K562 (cell line): Measurements from ENCODE around the gene FCHSD1. TPM values are rescaled to one million over a fixed set of nuclear protein-coding genes. Genes with fewer than 3 reads are reported as not detected.

Experiments
- CXXC5 ChIP-seq: fragments of 250-450 bp; sonication (Bioruptor Pico); IDR thresholded peaks from 2 replicates; pipeline ENCODE4 v1.8.0; 2022; ENCODE audit warnings: inconsistent platforms, mild to moderate bottlenecking, moderate library complexity
- DNMT1 ChIP-seq: fragments of 450-650 bp; IDR thresholded peaks from 2 replicates; pipeline ENCODE4 v1.6.1; 2016; ENCODE audit warnings: antibody characterized with exemption, mild to moderate bottlenecking
- EHMT2 ChIP-seq: fragments of 450-650 bp; IDR thresholded peaks from 2 replicates; pipeline ENCODE4 v1.6.1; 2018; ENCODE audit warnings: antibody characterized with exemption
- HDAC6 ChIP-seq: IDR thresholded peaks from 2 replicates; pipeline ENCODE4 v1.6.1; 2012; ENCODE audit warnings: low read depth, mild to moderate bottlenecking, control low read depth, inconsistent platforms, low read length, moderate library complexity
- HNRNPLL ChIP-seq: fragments of 200-400 bp; formaldehyde crosslinking; IDR thresholded peaks from 2 replicates; pipeline ENCODE4 v1.6.1; 2017; ENCODE audit warnings: low read length, low read depth, mild to moderate bottlenecking; ENCODE audit not compliant: poor library complexity, severe bottlenecking
- JUND ChIP-seq, 2 experiments: IDR thresholded peaks; 2 replicates in 1 of 2; 3 replicates in 1 of 2; pipeline ENCODE4 v1.6.1; 2011; ENCODE audit warnings: borderline replicate concordance in 2 of 2, low read depth in 2 of 2, low read length in 2 of 2, improper control_type of control experiment in 1 of 2, missing biosample characterization in 1 of 2, missing genetic modification characterization in 1 of 2, missing genetic modification reagents in 1 of 2
- MED1 ChIP-seq: sonication (generic); formaldehyde crosslinking; IDR thresholded peaks from 2 replicates; pipeline ENCODE4 v1.8.1; 2023; ENCODE audit warnings: missing genetic modification reagents, borderline replicate concordance
- NUFIP1 ChIP-seq: fragments of 450-650 bp; IDR thresholded peaks from 2 replicates; pipeline ENCODE4 v1.6.1; 2018; ENCODE audit not compliant: partially characterized antibody
- PHTF2 ChIP-seq: fragments of 250-450 bp; sonication (Bioruptor Pico); IDR thresholded peaks from 2 replicates; pipeline ENCODE4 v1.5.0; 2021; ENCODE audit warnings: mild to moderate bottlenecking
- SPI1 ChIP-seq: IDR thresholded peaks from 2 replicates; pipeline ENCODE4 v1.6.1; 2011; ENCODE audit warnings: low read depth, low read length, control low read depth, borderline replicate concordance
- TCF7L2 ChIP-seq: fragments of 150-350 bp; IDR thresholded peaks from 2 replicates; pipeline ENCODE4 v1.6.1; 2016; ENCODE audit warnings: low read depth, mild to moderate bottlenecking, low read length, moderate library complexity
- XRCC3 ChIP-seq: fragments of 450-650 bp; IDR thresholded peaks from 2 replicates; pipeline ENCODE4 v1.6.1; 2017; ENCODE audit warnings: mild to moderate bottlenecking, moderate library complexity
- ZEB2 ChIP-seq: fragments of 450-650 bp; IDR thresholded peaks from 2 replicates; pipeline ENCODE4 v1.6.1; 2016
- ZSCAN29 ChIP-seq: fragments of 450-650 bp; IDR thresholded peaks from 2 replicates; pipeline ENCODE4 v1.6.1; 2017
- polyA plus RNA-seq, 8 experiments: library from polyadenylated mRNA; depleted of rRNA in 4 of 8; stranded (reverse) in 5 of 8; unstranded in 3 of 8; fragments of >200 nt; fragmentation: Nextera tagmentation in 2 of 8; fragmentation: Illumina TruSeq in 1 of 8; extraction: Ambion mirVana in 2 of 8; extraction: Trizol in 1 of 8; gene quantifications; 2 replicates each; pipeline versions ENCODE4 v1.2.1 to v1.2.3, GENCODE V29; 2011 to 2014; ENCODE audit warnings: inconsistent platforms in 1 of 8, missing spikeins in 1 of 8
- total RNA-seq, 7 experiments: library from RNA; depleted of rRNA in 6 of 7; stranded (reverse); fragments of >200 nt in 6 of 7; fragmentation: Illumina TruSeq in 2 of 7; extraction: Trizol in 2 of 7; gene quantifications; 2 replicates each; pipeline versions ENCODE4 v1.2.1 to v1.2.3, GENCODE V29; 2011 to 2021; ENCODE audit warnings: low replicate concordance in 1 of 7
- TF ChIP-seq, protein P1 (sequence below): fragments of 450-650 bp; conservative IDR thresholded peaks from 2 replicates; pipeline ENCODE4 v1.6.1; 2016; ENCODE audit warnings: missing genetic modification characterization, low read depth, mild to moderate bottlenecking, control low read depth, missing compliant biosample characterization
- TF ChIP-seq, protein P2 (sequence below): fragments of 250-450 bp; sonication (Bioruptor Pico); IDR thresholded peaks from 2 replicates; pipeline ENCODE4 v1.8.0; 2022; ENCODE audit warnings: moderate library complexity, mild to moderate bottlenecking, inconsistent platforms
- TF ChIP-seq, protein P3 (sequence below), 2 experiments: fragments of 450-650 bp; IDR thresholded peaks; 2 replicates each; pipeline ENCODE4 v1.6.1; 2018; ENCODE audit warnings: mild to moderate bottlenecking in 2 of 2, low read depth in 1 of 2; ENCODE audit not compliant: partially characterized antibody in 2 of 2

FCHSD1 gene
- total and polyA plus RNA-seq, 9 of the 15 experiments (the other 6 are each of a cell fraction or from before 2014, with no cell fraction given), result 0.35 to 37.5 (median 13.6) TPM

DNA sequence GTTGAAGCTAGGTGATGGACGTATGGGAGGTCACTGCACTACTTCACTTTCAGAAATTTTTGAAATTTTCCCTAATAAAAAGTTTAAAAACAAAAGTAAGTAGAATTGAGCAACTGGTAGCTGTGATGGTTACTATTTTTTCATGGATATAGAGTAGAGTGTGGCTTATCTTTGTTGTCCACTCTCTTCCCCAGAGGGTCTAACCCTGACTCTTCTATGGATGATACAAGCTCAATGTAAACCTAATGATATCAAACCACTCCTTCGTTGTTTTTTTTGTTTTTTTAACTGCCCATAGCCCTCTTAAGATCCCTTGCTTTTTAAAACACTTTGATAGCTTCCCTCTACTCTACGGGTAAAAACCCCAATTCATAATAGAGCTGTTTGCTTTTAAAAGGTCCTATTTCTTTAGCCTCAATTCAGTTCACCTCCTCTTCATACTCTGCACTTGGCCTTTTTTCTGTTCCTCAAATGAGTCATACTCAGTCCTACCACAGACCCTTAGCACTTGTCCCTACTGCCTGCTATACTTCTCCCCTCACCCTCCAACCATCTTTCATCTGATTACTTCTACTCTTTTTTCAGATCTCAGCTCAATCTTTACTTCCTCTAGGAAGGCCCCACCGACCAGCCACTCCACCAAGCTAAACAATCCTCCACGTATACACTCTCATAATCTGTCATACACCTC is 17.2 kb downstream of the FCHSD1 start (continued):
- TF ChIP-seq MED1 (CRISPR knock-in tag), result no peak
- TF ChIP-seq, protein P1, sequence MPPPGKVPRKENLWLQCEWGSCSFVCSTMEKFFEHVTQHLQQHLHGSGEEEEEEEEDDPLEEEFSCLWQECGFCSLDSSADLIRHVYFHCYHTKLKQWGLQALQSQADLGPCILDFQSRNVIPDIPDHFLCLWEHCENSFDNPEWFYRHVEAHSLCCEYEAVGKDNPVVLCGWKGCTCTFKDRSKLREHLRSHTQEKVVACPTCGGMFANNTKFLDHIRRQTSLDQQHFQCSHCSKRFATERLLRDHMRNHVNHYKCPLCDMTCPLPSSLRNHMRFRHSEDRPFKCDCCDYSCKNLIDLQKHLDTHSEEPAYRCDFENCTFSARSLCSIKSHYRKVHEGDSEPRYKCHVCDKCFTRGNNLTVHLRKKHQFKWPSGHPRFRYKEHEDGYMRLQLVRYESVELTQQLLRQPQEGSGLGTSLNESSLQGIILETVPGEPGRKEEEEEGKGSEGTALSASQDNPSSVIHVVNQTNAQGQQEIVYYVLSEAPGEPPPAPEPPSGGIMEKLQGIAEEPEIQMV (tag), result no peak
- TF ChIP-seq EHMT2, result peak; percentile 40; the same call in 1 of the 2 replicates
- no peak for TF ChIP-seq TCF7L2
- TF ChIP-seq JUND (IDR thresholded peaks at IDR 0.05; ENCODE audit: borderline replicate concordance, low read depth, low read length), result peak; percentile 89
- TF ChIP-seq JUND (tag; IDR thresholded peaks at IDR 0.05; ENCODE audit: borderline replicate concordance, low read depth, low read length), result peak; percentile 90; the same call in 2 of the 3 replicates
- no peak for TF ChIP-seq ZEB2
- no peak for TF ChIP-seq HNRNPLL
- TF ChIP-seq, protein P2, sequence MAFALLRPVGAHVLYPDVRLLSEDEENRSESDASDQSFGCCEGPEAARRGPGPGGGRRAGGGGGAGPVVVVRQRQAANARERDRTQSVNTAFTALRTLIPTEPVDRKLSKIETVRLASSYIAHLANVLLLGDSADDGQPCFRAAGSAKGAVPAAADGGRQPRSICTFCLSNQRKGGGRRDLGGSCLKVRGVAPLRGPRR, result no peak
- TF ChIP-seq, protein P3, sequence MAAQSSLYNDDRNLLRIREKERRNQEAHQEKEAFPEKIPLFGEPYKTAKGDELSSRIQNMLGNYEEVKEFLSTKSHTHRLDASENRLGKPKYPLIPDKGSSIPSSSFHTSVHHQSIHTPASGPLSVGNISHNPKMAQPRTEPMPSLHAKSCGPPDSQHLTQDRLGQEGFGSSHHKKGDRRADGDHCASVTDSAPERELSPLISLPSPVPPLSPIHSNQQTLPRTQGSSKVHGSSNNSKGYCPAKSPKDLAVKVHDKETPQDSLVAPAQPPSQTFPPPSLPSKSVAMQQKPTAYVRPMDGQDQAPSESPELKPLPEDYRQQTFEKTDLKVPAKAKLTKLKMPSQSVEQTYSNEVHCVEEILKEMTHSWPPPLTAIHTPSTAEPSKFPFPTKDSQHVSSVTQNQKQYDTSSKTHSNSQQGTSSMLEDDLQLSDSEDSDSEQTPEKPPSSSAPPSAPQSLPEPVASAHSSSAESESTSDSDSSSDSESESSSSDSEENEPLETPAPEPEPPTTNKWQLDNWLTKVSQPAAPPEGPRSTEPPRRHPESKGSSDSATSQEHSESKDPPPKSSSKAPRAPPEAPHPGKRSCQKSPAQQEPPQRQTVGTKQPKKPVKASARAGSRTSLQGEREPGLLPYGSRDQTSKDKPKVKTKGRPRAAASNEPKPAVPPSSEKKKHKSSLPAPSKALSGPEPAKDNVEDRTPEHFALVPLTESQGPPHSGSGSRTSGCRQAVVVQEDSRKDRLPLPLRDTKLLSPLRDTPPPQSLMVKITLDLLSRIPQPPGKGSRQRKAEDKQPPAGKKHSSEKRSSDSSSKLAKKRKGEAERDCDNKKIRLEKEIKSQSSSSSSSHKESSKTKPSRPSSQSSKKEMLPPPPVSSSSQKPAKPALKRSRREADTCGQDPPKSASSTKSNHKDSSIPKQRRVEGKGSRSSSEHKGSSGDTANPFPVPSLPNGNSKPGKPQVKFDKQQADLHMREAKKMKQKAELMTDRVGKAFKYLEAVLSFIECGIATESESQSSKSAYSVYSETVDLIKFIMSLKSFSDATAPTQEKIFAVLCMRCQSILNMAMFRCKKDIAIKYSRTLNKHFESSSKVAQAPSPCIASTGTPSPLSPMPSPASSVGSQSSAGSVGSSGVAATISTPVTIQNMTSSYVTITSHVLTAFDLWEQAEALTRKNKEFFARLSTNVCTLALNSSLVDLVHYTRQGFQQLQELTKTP (IDR thresholded peaks at IDR 0.05; ENCODE audit: low read depth in 1 of 2, partially characterized antibody in 2 of 2), result peak in 1 of 2 experiments; percentile 40
- no peak for TF ChIP-seq ZSCAN29
- TF ChIP-seq SPI1, result no peak
- no peak for TF ChIP-seq NUFIP1
- TF ChIP-seq CXXC5, result no peak
- TF ChIP-seq DNMT1, result no peak
- no peak for TF ChIP-seq XRCC3
- TF ChIP-seq PHTF2, result no peak
- no peak for TF ChIP-seq HDAC6
